ENCODE results near the gene AFP. TPM values are rescaled to one million over a fixed set of nuclear protein-coding genes. Genes with fewer than 3 reads are reported as not detected.

The AFP gene
- total RNA-seq, 1 experiment from 2014 or later, result 0.92 TPM

GRCh38 chr4:73443224-73443623 lies 7.2 kb downstream of the AFP start:
- Histone ChIP-seq H3K4me2 (no peak overlapping the region), H4K20me1 (ENCODE audit: insufficient read depth) (no peaks in the 10 kb centered on the region)
- CTCF ChIA-PET, result no interaction called here

GRCh38 chr4:73445383-73446335 lies 9.6 kb downstream of the AFP start:
- CTCF ChIA-PET, result no interaction called here
- intact Hi-C loops (cut with micrococcal nuclease; ENCODE audit: unreplicated experiment), result no loop called here
- Histone ChIP-seq H3F3A (ENCODE audit: insufficient read depth, low read depth) (no peaks in the 10 kb centered on the region), H3K27me3 (ENCODE audit: insufficient read depth, low read depth) (no peaks in the 10 kb centered on the region), H2AFZ (no peak overlapping the region), H3K79me2 (ENCODE audit: low read depth) (no peaks in the 10 kb centered on the region), H3K9me3 (ENCODE audit: insufficient read depth, low read depth) (no peaks in the 10 kb centered on the region), H3K4me2 (no peak overlapping the region), H4K20me1 (ENCODE audit: insufficient read depth) (no peaks in the 10 kb centered on the region), H3K9me2 (ENCODE audit: insufficient read depth) (no peaks in the 10 kb centered on the region), H3K27ac (no peak overlapping the region), H3K4me3 (no peak overlapping the region), H3K4me1 (replicated peaks; ENCODE audit: insufficient read depth) (no peaks in the 10 kb centered on the region), H3K36me3 (ENCODE audit: low read depth) (no peaks in the 10 kb centered on the region)
- POLR2A ChIA-PET (ENCODE audit: unreplicated experiment), result no interaction called here
- no peak for TF ChIP-seq CTCF (conservative IDR thresholded peaks at IDR 0.05)
- TF ChIP-seq EZH2 (IDR thresholded peaks at IDR 0.05; ENCODE audit: low read depth), result no peak
- DNase-seq, result no peak
- no TSS peak for BruUV-seq (replicated peaks)

More at GRCh38 chr4:73443224-73443623, 7.2 kb downstream of the AFP start:
- intact Hi-C loops (cut with micrococcal nuclease; ENCODE audit: unreplicated experiment), result no loop called here
- H3K9me3 ChIP-seq (ENCODE audit: insufficient read depth, low read depth), result no peaks in the 10 kb centered on the region
- TF ChIP-seq EZH2 (IDR thresholded peaks at IDR 0.05; ENCODE audit: low read depth), result no peak
- TF ChIP-seq CTCF (conservative IDR thresholded peaks at IDR 0.05), result no peak
- no peaks in the 10 kb centered on the region for H3K4me1 ChIP-seq (replicated peaks; ENCODE audit: insufficient read depth)
- no peaks in the 10 kb centered on the region for H3F3A ChIP-seq (ENCODE audit: insufficient read depth, low read depth)
- no TSS peak for BruUV-seq (replicated peaks)
- DNase-seq, result no peak
- POLR2A ChIA-PET (ENCODE audit: unreplicated experiment), result interaction anchor here (0.7 kb wide), 1 partner anchor 781 kb away, joined by 3 read pairs; no protein-coding TSS in a partner anchor
- H3K27me3 ChIP-seq (ENCODE audit: insufficient read depth, low read depth), result no peaks in the 10 kb centered on the region
- H2AFZ ChIP-seq, result no peak overlapping the region
- H3K79me2 ChIP-seq (ENCODE audit: low read depth), result no peaks in the 10 kb centered on the region
- no peaks in the 10 kb centered on the region for H3K36me3 ChIP-seq (ENCODE audit: low read depth)
- no peaks in the 10 kb centered on the region for H3K9me2 ChIP-seq (ENCODE audit: insufficient read depth)
- no peak overlapping the region for H3K27ac ChIP-seq
- H3K4me3 ChIP-seq, result no peak overlapping the region

- H3K79me2 ChIP-seq (ENCODE audit: low read depth), result no peaks in the 10 kb centered on the region
- no peak overlapping the region for H3K4me2 ChIP-seq
- peak in 1 of 2 experiments; percentile 40 for DNase-seq
- no TSS peak for BruUV-seq (replicated peaks)
- H3K9me2 ChIP-seq (ENCODE audit: insufficient read depth), result no peaks in the 10 kb centered on the region
- H3K9me3 ChIP-seq (ENCODE audit: insufficient read depth, low read depth), result no peaks in the 10 kb centered on the region
- no peaks in the 10 kb centered on the region for H3K27me3 ChIP-seq (ENCODE audit: insufficient read depth, low read depth)
- peak; percentile 73 for TF ChIP-seq CTCF (conservative IDR thresholded peaks at IDR 0.05)
- TF ChIP-seq EZH2 (IDR thresholded peaks at IDR 0.05; ENCODE audit: low read depth), result no peak
- no peaks in the 10 kb centered on the region for H3K36me3 ChIP-seq (ENCODE audit: low read depth)
- intact Hi-C loops (cut with micrococcal nuclease; ENCODE audit: unreplicated experiment), result no loop called here
- no peak overlapping the region for H3K27ac ChIP-seq
- no peaks in the 10 kb centered on the region for H4K20me1 ChIP-seq (ENCODE audit: insufficient read depth)
- no peak overlapping the region for H2AFZ ChIP-seq
- CTCF ChIA-PET, result no interaction called here
- H3F3A ChIP-seq (ENCODE audit: insufficient read depth, low read depth), result no peaks in the 10 kb centered on the region
- POLR2A ChIA-PET (ENCODE audit: unreplicated experiment), result no interaction called here
- H3K4me3 ChIP-seq, result no peak overlapping the region
- no peaks in the 10 kb centered on the region for H3K4me1 ChIP-seq (replicated peaks; ENCODE audit: insufficient read depth)
Observed at GRCh38 chr4:73446336-73446938, 10.4 kb downstream of the AFP start.

Measured in PC-9 (cell line).